Activated naive CD4-positive, alpha-beta T cell treated with anti-CD3 and anti-CD28 coated beads for 36 hours (primary cell): ENCODE results near the gene GPR158. TPM values are rescaled to one million over a fixed set of nuclear protein-coding genes. Genes with fewer than 3 reads are reported as not detected.
A peak's percentile ranks its signal among the peaks of the same experiment; 100 is the strongest.
"Not testable (repeated sequence)": the region's sequence is repeated elsewhere in the genome, so short reads cannot be mapped to it uniquely, and the experiment has no call there.

ENCODE experiments used
- CTCF ChIA-PET: fragments of 350-600 bp; sonication (Branson Sonifier 250); formaldehyde crosslinking; loops from one replicate; lab custom pipeline; 2021; ENCODE audit warnings: antibody characterized with exemption; lab: Charles Lee
- DNase-seq: peaks from one replicate; pipeline ENCODE4 v3.0.0-alpha.2; 2020
- H3K27ac Mint-ChIP-seq: one replicate; pipeline ENCODE4 v1.8.0; 2021; ENCODE audit warnings: mild to moderate bottlenecking, mixed read lengths
- H3K27me3 Mint-ChIP-seq: one replicate; pipeline ENCODE4 v1.8.0; 2021; ENCODE audit warnings: low read depth, mixed read lengths
- H3K36me3 Mint-ChIP-seq: one replicate; pipeline ENCODE4 v1.8.0; 2021; ENCODE audit warnings: low read depth, mixed read lengths
- H3K4me1 Mint-ChIP-seq: one replicate; pipeline ENCODE4 v1.8.0; 2021; ENCODE audit warnings: low read depth, mixed read lengths
- H3K4me3 Mint-ChIP-seq: one replicate; pipeline ENCODE4 v1.8.0; 2021; ENCODE audit warnings: mild to moderate bottlenecking, moderate library complexity, mixed read lengths
- H3K9me3 Mint-ChIP-seq: one replicate; pipeline ENCODE4 v1.8.0; 2021; ENCODE audit warnings: mixed read lengths
- intact Hi-C: fragments of 100-400 bp; cut with micrococcal nuclease; formaldehyde crosslinking; loops from one replicate; pipeline ENCODE4 v1.15.1; 2023
- total RNA-seq, 2 experiments: library from RNA; stranded (reverse); gene quantifications; one replicate each; pipeline ENCODE4 v1.2.3, GENCODE V29; 2021

Gene GPR158, protein sequence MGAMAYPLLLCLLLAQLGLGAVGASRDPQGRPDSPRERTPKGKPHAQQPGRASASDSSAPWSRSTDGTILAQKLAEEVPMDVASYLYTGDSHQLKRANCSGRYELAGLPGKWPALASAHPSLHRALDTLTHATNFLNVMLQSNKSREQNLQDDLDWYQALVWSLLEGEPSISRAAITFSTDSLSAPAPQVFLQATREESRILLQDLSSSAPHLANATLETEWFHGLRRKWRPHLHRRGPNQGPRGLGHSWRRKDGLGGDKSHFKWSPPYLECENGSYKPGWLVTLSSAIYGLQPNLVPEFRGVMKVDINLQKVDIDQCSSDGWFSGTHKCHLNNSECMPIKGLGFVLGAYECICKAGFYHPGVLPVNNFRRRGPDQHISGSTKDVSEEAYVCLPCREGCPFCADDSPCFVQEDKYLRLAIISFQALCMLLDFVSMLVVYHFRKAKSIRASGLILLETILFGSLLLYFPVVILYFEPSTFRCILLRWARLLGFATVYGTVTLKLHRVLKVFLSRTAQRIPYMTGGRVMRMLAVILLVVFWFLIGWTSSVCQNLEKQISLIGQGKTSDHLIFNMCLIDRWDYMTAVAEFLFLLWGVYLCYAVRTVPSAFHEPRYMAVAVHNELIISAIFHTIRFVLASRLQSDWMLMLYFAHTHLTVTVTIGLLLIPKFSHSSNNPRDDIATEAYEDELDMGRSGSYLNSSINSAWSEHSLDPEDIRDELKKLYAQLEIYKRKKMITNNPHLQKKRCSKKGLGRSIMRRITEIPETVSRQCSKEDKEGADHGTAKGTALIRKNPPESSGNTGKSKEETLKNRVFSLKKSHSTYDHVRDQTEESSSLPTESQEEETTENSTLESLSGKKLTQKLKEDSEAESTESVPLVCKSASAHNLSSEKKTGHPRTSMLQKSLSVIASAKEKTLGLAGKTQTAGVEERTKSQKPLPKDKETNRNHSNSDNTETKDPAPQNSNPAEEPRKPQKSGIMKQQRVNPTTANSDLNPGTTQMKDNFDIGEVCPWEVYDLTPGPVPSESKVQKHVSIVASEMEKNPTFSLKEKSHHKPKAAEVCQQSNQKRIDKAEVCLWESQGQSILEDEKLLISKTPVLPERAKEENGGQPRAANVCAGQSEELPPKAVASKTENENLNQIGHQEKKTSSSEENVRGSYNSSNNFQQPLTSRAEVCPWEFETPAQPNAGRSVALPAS (N-terminal part only)
- not detected for total RNA-seq

- intact Hi-C loops, result no loop called here
- no peaks in the 10 kb centered on the region for H3K36me3 Mint-ChIP-seq
- CTCF ChIA-PET, result no interaction called here
- H3K4me3 Mint-ChIP-seq, result peak within 1 kb of the TSS; percentile 38
- peak; percentile 74 for DNase-seq
- peaks cover 12% of the 10 kb centered on the region for H3K4me1 Mint-ChIP-seq
- no peaks in the 10 kb centered on the region for H3K9me3 Mint-ChIP-seq
- H3K27ac Mint-ChIP-seq, result no peak within 1 kb of the TSS
- peaks cover 43% of the 10 kb centered on the region for H3K27me3 Mint-ChIP-seq
These were observed at the start of gene GPR158 for GRCh38 chr10:25174461-25175230. TSS of gene GPR158 (plus strand) at chr10:25175001. CDS start at chr10:25175421, 420 bp downstream.

DNA sequence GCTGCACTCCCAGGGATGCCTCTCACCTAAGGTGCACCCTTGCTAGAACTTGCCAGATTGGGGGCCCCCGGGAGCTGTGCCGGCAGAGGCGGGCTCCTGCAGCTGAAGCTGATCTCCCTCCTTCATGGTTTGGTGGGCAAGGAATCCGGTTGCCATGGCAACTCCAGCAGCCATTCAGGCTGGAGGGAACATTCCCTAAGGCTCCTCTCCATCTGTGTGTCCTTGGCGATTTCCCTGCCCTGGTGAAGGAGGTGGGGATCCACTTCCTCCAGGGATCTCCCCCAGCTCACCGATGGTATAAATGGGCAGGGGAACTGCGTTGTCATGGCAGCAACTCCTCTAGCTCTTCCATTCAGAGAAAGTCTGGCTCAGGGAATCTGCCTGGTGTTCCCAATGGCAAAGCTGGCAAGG, 49.6 kb upstream of the GPR158 start:
- intact Hi-C loops, result no loop called here
- Mint-ChIP-seq H3K36me3 (no peaks in the 10 kb centered on the region), H3K4me3 (no peak overlapping the region), H3K9me3 (peaks cover 2% of the 10 kb centered on the region), H3K4me1 (no peaks in the 10 kb centered on the region), H3K27me3 (peaks cover 3% of the 10 kb centered on the region), H3K27ac (no peak overlapping the region)
- no peak for DNase-seq
- CTCF ChIA-PET, result no interaction called here

GRCh38 chr10:25129592-25129991, 45.2 kb upstream of the GPR158 start:
- H3K36me3 Mint-ChIP-seq, result no peaks in the 10 kb centered on the region
- intact Hi-C loops, result no loop called here
- no peaks in the 10 kb centered on the region for H3K4me1 Mint-ChIP-seq

DNA sequence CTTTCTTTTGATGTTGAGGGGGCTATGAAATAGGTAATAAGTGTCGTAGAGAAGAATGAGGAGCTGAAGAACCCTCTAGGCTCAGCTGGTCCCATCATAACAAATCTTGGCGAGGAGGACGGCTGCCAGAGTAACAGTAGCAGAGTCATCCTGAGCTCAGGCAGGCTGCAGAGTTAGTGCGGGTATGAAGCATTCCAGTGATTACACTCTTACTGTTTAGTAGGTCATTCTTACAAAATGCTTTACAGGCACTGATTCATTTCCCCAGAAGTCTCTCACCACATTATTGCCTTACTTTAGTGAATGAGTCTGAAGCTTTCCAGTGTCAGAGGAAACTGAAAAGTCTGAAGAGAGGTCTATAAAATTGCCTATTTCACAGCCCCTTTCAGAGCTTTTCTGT, 43.9 kb upstream of the GPR158 start:
- no peak overlapping the region for H3K4me3 Mint-ChIP-seq
- intact Hi-C loops, result no loop called here
- peaks cover 6% of the 10 kb centered on the region for H3K9me3 Mint-ChIP-seq
- no peak for DNase-seq
- H3K27me3 Mint-ChIP-seq, result peaks cover 11% of the 10 kb centered on the region
- H3K27ac Mint-ChIP-seq, result no peak overlapping the region
- CTCF ChIA-PET, result no interaction called here
- H3K4me1 Mint-ChIP-seq, result no peaks in the 10 kb centered on the region
- H3K36me3 Mint-ChIP-seq, result no peaks in the 10 kb centered on the region

More at GRCh38 chr10:25129592-25129991, 45.2 kb upstream of the GPR158 start:
- DNase-seq, result no peak
- Mint-ChIP-seq H3K27ac (no peak overlapping the region), H3K9me3 (peaks cover 6% of the 10 kb centered on the region), H3K4me3 (no peak overlapping the region), H3K27me3 (peaks cover 11% of the 10 kb centered on the region)
- CTCF ChIA-PET, result no interaction called here

DNA sequence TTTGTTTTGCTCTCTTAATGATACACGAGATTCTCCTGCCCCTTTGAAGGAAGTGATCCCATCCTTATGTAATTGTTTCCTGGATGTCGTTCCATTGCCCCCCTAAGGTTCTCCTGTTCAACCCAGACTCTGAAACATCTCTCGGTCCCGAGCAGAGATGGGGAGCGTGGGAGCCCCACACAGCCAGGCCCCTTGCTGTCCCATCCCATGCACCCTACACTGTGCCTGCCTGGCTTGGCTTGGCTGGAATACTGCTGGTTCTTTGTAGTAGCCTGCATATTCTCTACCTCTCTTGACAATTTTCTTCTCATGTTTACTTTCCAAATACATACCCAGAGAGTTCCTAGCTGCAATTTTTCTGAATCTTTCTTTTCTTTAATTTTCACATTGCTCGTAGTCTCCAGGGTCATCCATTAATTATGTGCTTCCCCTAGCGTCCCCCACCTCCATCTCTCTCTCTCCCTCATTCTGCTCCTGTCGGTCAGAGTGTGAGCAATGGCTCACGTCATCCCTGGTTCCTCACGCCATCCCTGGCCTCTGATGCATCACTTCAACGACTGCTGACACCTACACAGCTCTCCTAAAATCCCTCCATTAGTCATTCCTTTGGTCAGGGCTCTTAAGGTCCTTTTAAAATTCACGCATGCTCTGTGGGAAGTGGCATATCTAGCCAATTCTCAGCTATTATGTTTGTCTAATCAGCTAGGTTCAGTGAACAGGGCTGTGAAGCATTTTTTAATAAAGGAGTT, 32.5 kb upstream of the GPR158 start:
- intact Hi-C loops, result no loop called here
- Mint-ChIP-seq H3K9me3 (peaks cover 4% of the 10 kb centered on the region), H3K4me1 (no peaks in the 10 kb centered on the region), H3K27me3 (peaks cover 12% of the 10 kb centered on the region), H3K4me3 (no peak overlapping the region), H3K27ac (no peak overlapping the region), H3K36me3 (no peaks in the 10 kb centered on the region)
- CTCF ChIA-PET, result no interaction called here
- DNase-seq, result no peak

DNA sequence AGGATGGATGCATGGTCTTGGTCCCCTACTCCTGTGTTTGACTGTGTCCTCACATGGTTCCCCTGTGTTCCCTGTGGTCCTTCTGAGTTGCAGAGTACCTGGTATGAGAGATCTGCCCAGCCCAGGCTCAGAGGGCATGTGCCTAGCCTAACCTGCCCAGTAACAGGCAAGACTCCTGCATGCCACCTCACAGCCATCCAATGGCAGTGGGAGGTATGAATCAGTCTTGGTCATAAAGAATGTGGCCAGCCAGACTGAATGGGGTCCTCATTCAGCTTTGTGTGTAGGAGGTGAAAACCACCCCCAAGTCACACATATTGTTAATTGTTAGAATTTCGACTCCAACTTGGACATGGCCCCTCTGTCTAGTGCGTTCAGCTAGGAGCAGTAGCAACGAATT, 17.2 kb upstream of the GPR158 start:
- peaks cover 9% of the 10 kb centered on the region for H3K27me3 Mint-ChIP-seq
- no peak for DNase-seq
- H3K9me3 Mint-ChIP-seq, result peaks cover 7% of the 10 kb centered on the region
- H3K4me1 Mint-ChIP-seq, result no peaks in the 10 kb centered on the region
- no peaks in the 10 kb centered on the region for H3K36me3 Mint-ChIP-seq
- CTCF ChIA-PET, result no interaction called here
- H3K4me3 Mint-ChIP-seq, result no peak overlapping the region
- intact Hi-C loops, result no loop called here
- H3K27ac Mint-ChIP-seq, result no peak overlapping the region

GRCh38 chr10:25159591-25159990, 15.2 kb upstream of the GPR158 start:
- CTCF ChIA-PET, result no interaction called here
- Mint-ChIP-seq H3K4me3 (no peak overlapping the region), H3K36me3 (no peaks in the 10 kb centered on the region), H3K4me1 (no peaks in the 10 kb centered on the region), H3K9me3 (peaks cover 7% of the 10 kb centered on the region), H3K27ac (no peak overlapping the region), H3K27me3 (peaks cover 12% of the 10 kb centered on the region)
- intact Hi-C loops, result no loop called here
- no peak for DNase-seq

- intact Hi-C loops, result no loop called here
- H3K4me1 Mint-ChIP-seq, result no peaks in the 10 kb centered on the region
- H3K27ac Mint-ChIP-seq, result no peak overlapping the region
- no peaks in the 10 kb centered on the region for H3K36me3 Mint-ChIP-seq
- peaks cover 7% of the 10 kb centered on the region for H3K9me3 Mint-ChIP-seq
- no peak overlapping the region for H3K4me3 Mint-ChIP-seq
- CTCF ChIA-PET, result no interaction called here
- peaks cover 15% of the 10 kb centered on the region for H3K27me3 Mint-ChIP-seq
- no peak for DNase-seq
These were observed 12.4 kb upstream of the GPR158 start for GRCh38 chr10:25162391-25162790.

DNA sequence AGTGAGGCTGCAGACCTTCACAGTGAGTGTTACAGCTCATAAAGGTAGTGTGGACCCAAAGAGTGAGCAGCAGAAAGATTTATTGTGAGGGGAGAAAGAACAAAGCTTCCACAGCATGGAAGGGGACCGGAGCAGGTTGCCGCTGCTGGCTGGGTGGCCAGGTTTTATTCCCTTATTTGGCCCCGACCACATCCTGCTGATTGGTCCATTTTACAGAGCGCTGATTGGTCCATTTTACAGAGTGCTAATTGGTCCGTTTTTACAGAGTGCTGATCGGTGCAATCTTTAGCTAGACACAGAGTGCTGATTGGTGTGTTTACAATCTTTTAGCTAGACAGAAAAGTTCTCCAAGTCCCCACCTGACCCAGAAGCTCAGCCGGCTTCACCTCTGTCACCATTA, 11.3 kb upstream of the GPR158 start:
- H3K36me3 Mint-ChIP-seq, CTCF ChIA-PET, H3K9me3 Mint-ChIP-seq, intact Hi-C loops, H3K4me1 Mint-ChIP-seq, H3K27ac Mint-ChIP-seq, DNase-seq, H3K4me3 Mint-ChIP-seq: not testable (repeated sequence)
- peaks cover 17% of the 10 kb centered on the region for H3K27me3 Mint-ChIP-seq

- H3K4me1 Mint-ChIP-seq, result peaks cover 5% of the 10 kb centered on the region
- no peak overlapping the region for H3K4me3 Mint-ChIP-seq
- no peak for DNase-seq
- H3K27me3 Mint-ChIP-seq, result peaks cover 35% of the 10 kb centered on the region
- H3K9me3 Mint-ChIP-seq, result no peaks in the 10 kb centered on the region
- no peaks in the 10 kb centered on the region for H3K36me3 Mint-ChIP-seq
- intact Hi-C loops, result no loop called here
- CTCF ChIA-PET, result no interaction called here
- H3K27ac Mint-ChIP-seq, result no peak overlapping the region
These were observed 5.1 kb upstream of the GPR158 start for GRCh38 chr10:25169740-25170139.

- no peak overlapping the region for H3K27ac Mint-ChIP-seq
These were observed 4.2 kb upstream of the GPR158 start for GRCh38 chr10:25170627-25171026.

More at GRCh38 chr10:25170627-25171026, 4.2 kb upstream of the GPR158 start:
- CTCF ChIA-PET, result no interaction called here
- Mint-ChIP-seq H3K4me1 (peaks cover 5% of the 10 kb centered on the region), H3K4me3 (no peak overlapping the region), H3K9me3 (no peaks in the 10 kb centered on the region), H3K36me3 (no peaks in the 10 kb centered on the region), H3K27me3 (peaks cover 40% of the 10 kb centered on the region)
- intact Hi-C loops, result no loop called here
- no peak for DNase-seq
